Endometrial microvascular endothelial cells (primary cell): Measurements from ENCODE around the gene IDH3B. TPM values are rescaled to one million over a fixed set of nuclear protein-coding genes. Genes with fewer than 3 reads are reported as not detected.

ENCODE experiments used
- in situ Hi-C: cut with HindIII; loops from 2 replicates; pipeline ENCODE4 v1.10.0; 2017; ENCODE audit warnings: low sequenced_read_pairs, low pct_unique_long_range_greater_than_20kb; ENCODE audit errors: inconsistent ontology term
- total RNA-seq: library from RNA; depleted of rRNA; stranded (reverse); fragments of >200 nt; gene quantifications from one replicate; pipeline ENCODE4 v1.2.3, GENCODE V29; 2015; ENCODE audit errors: inconsistent ontology term

The IDH3B gene
- total RNA-seq, 1 donor from 2014 or later: 108 TPM

GRCh38 chr20:2631228-2631627 lies 32.8 kb downstream of the IDH3B start:
- in situ Hi-C loops: no loop called here

GRCh38 chr20:2626853-2627541 lies 37.0 kb downstream of the IDH3B start:
- in situ Hi-C loops: no loop called here

- in situ Hi-C loops: no loop called here
Measured at GRCh38 chr20:2625062-2625461, 39.0 kb downstream of the IDH3B start.

GRCh38 chr20:2624190-2624589 lies 39.8 kb downstream of the IDH3B start:
- in situ Hi-C loops: no loop called here

- in situ Hi-C loops: no loop called here
Measured at GRCh38 chr20:2619961-2620595, 43.9 kb downstream of the IDH3B start.

- in situ Hi-C loops: no loop called here
Measured at GRCh38 chr20:2619337-2619736, 44.7 kb downstream of the IDH3B start.

GRCh38 chr20:2618815-2619214 lies 45.2 kb downstream of the IDH3B start:
- in situ Hi-C loops: no loop called here

GRCh38 chr20:2617099-2617714 lies 46.8 kb downstream of the IDH3B start:
- in situ Hi-C loops: no loop called here

GRCh38 chr20:2616634-2617033 lies 47.4 kb downstream of the IDH3B start:
- in situ Hi-C loops: no loop called here

GRCh38 chr20:2612073-2612472 lies 51.9 kb downstream of the IDH3B start:
- in situ Hi-C loops: no loop called here

- in situ Hi-C loops: no loop called here
Measured at GRCh38 chr20:2610941-2611720, 52.9 kb downstream of the IDH3B start.

GRCh38 chr20:2610326-2610725 lies 53.7 kb downstream of the IDH3B start:
- in situ Hi-C loops: no loop called here

Other genes starting within 250 kb of the IDH3B start
- gene SNRPB, start 193.4 kb downstream of the IDH3B start, total RNA-seq: 653 TPM
- gene ZNF343, start 155.3 kb downstream of the IDH3B start, total RNA-seq: 5.5 TPM
- gene TMC2, start 127.6 kb downstream of the IDH3B start, total RNA-seq: not detected
- gene NOP56, start 11.6 kb downstream of the IDH3B start, total RNA-seq: 190 TPM
- gene EBF4, start 28.6 kb upstream of the IDH3B start, total RNA-seq: 0.37 TPM
- gene CPXM1, start 136.4 kb upstream of the IDH3B start, total RNA-seq: 0.93 TPM
- gene C20orf141, start 150.8 kb upstream of the IDH3B start, total RNA-seq: not detected
- not detected for gene TMEM239, start 152.1 kb upstream of the IDH3B start, total RNA-seq
- 13.0 TPM for gene PCED1A, start 176.4 kb upstream of the IDH3B start, total RNA-seq
- 46.1 TPM for gene VPS16, start 176.5 kb upstream of the IDH3B start, total RNA-seq
- 53.5 TPM for gene PTPRA, start 209.3 kb upstream of the IDH3B start, total RNA-seq